Inferior parietal cortex (tissue), 1 donor: ENCODE results near the gene ITGB2.

ENCODE experiments used
- DNase-seq: peaks from one replicate; pipeline ENCODE4 v3.0.0-alpha.2; 2016; ENCODE audit errors: extremely low spot score

Gene ITGB2

DNA sequence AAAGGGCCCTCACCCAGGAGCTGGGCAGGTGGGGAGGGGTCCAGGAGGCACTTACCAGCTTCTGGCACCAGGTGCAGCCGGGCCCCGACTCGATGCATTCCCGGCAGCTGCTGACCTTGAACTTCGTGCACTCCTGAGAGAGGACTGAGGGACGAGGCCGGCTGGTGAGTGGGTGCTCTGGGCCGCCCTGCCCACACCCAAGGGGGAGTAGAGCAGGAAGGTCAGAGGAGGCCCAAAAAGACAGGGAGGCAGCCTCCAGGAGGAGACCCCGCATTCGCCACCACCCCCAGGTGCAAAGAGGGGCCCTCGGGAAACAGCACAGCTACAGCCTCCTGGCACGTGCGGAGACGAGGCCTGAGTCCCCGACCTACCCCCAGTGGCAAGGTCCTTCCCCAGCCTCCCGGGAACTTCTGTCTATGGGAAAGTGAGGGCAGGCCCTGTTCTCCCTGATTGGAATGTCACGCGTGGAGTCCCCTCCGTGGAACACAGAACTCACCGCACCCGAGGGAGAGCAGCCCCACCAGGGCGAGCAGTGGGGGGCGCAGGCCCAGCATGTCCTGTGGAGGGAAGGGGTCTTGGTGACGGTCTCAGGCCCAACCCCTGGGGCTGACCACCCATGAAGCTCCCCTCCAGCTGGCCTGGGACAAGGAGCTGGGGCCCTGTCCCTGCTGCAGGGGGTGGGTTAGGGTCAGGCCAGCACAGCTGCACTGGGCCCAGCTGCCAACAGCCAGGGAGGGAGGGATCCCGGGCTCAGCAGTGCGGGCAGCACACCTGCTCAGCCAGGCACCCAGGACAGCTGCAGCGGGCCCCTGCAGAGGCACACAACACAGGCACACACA is 10.3 kb downstream of the ITGB2 start:
- no peak for DNase-seq

DNA sequence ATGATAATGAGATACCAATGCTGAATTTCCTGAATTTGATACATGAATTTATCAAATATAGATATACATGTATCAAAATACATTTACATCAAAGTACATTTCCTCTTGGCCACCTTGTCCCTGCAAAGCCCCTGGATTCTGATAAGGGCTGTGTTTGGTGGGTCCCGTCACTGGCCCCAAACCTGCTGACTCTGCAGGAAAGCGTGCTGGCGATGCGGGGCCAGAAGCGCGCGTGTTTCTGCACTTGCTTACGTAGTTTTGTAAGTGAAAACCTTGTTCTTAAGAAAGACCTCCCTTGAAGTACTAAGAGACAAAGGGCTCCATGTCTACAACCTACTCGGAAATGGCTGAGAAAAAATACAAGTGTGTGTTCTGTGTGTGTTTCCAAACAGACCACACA is 11.0 kb downstream of the ITGB2 start:
- DNase-seq: no peak

DNA sequence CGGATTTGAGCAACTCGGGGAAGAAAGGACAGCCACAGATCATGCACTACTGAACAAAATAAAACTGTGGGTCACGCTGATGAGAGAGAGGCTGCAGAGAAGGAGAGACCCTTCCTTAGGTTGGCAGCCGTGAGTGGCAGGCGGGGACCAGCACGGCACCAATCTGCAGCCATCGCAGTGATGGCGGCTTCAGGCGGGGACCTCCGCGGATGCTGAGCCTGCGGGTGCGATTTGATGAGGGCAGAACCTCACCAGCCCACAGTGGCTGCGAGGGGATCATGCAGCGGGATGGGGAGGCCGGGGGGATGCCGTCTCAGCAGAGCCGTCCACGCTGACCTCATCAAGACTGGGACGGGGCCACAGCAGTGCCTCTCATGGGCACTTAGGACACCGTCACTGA is 11.8 kb downstream of the ITGB2 start:
- DNase-seq: no peak

DNA sequence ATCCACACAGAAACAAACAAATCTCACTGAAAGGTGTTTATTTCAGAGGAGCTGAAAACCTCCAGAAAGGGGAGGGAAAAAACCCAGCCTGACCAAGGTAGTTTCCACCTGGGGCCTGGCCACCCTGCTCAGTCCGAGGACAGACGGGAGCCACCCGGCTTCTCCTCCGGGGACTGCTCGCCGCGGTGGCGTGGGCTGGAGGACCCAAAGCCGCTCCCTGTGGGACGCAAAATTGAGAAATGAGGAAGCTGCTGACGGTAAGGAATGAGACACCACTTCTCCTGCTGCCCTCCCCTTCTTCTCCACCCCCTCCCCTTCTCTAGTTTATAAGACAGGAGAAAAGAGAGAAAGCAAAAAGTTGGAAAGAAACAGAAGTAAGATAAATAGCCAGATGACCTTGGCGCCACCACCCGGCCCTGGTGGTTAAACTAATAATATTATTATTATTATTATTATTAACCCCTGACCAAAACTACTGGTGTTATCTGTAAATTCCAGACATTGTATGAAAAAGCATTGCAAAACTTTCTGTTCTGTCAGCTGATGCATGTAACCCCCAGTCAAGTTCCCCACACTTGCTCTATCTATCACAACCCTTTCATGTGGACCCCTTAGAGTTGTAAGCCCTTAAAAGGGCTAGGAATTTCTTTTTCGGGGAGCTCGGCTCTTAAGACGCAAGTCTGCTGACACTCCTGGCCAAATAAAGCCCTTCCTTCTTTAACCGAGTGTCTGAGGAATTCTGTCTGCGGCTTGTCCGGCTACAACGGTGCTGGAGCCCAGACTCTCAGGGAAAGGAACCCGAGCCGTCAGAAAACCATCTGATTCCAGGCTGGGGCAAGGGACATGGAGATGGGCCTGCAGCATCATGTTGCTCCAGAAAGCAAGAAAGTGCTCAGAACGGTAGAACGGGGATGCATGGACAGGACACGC is 12.5 kb downstream of the ITGB2 start:
- no peak for DNase-seq

DNA sequence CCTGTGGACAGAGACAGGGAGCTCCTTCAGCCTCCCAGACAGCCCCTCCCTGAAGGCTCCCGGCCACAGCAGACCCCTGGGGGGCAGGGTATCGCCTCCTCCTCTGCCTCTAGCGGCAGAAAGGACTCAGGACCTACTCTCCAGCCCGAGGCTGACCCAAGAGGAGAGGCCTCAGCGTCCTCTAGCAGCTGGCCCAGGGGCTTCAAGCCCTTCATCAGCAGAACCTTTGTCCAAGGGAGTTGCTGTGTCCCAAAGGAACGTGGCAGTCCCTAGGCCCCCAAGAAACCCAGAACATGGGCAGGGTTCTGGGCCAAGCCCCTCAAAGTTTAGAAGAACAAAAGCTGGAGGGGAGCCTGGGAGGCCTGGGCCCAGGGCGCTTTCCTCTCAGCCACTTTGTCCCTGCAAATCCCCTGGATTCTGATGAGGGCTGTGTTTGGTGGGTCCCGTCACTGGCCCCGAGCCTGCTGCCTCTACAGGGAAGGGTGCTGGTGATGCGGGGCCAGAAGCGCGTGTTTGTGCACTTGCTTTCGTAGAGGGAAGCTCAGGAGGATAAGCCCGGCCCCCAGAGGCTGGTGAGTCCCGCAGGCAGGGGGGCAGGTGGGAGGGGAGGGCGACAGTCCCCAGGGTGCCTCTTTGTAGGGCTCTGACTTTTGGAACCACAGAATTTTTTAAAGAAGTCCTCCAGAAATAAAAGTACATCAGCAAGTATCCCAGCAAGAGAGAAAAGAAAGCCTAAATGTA is 13.3 kb downstream of the ITGB2 start:
- no peak for DNase-seq

DNA sequence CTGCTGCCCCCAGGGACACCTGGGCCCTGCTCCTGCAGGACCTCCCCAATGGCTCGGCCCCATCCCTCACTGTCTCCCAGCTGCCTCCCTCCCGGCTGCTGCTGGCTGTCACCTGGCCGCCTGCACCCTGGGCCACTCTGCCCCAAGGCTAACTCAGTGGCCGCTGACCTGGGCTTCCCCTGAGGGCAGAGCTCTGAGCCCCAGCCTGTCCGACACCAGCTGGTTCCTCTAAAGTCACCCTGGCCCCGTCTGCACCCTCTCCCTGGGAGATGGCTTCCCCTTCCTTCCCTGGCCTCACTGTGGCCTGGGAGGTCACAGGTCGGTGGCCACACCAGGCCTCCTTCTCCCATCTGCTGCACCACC is 15.0 kb downstream of the ITGB2 start:
- DNase-seq: no peak

DNA sequence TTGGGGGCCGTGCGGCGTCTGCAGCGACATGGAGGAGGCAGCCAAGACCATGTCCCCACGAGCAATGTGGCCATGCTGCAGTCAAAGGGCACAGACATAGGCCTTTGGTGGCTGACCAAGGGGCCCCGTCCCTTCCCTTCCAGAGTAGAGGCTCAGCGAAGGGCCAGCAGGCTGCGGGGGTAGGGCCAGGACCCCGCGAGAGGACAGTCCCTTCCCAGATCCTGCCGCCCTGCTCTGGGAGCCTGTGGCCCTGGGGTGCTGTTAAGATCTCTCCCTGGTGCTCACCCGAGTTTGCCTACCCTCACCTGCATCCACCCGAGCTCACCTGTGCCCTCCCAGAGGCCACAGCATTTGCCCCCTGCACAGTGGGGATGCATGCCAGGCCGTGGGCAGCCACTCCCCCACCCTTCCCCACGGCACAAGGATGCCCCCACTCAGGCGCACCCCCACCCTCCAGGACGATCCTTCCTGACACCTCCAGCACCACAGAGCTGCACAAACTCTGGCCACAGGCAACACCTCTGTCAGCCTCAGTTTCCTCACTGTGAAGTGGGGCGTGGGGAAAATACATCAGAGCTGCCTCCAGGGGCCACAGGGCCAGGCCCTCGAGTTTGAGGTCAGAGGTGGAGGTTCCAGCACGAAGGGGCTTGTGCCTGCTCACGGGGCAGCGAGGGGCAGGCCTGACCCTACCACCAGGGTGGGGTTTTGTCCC is 15.5 kb downstream of the ITGB2 start:
- no peak for DNase-seq

DNA sequence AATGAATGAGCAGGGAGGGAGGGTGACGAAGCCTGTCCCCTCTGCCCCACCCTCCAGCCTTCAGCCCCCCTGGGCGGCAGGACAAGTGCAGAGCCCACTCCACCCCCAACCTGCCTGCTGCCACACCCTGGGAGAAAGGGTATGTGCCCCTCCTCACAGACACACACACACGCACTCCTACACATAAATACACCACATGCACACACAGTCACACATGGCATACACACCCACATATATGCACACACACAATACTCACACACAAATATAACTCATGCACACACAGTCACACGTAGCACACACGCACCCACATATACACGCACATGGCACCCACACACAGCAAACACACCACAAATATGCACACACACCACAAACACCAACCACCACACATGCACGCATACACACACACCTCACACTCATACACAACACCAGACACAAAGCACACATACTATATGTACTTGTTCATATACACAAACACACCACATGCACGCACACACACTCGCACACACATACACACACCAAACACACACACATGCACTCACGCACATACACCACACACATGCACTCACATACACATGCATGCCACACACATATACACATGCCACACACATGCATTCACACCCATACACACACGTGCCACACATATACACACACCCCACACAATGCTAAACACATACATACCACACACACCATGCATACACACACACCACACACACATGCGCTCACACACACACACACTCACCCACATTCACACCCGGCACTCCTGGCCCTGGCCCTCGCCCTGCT is 16.4 kb downstream of the ITGB2 start:
- no peak for DNase-seq

DNA sequence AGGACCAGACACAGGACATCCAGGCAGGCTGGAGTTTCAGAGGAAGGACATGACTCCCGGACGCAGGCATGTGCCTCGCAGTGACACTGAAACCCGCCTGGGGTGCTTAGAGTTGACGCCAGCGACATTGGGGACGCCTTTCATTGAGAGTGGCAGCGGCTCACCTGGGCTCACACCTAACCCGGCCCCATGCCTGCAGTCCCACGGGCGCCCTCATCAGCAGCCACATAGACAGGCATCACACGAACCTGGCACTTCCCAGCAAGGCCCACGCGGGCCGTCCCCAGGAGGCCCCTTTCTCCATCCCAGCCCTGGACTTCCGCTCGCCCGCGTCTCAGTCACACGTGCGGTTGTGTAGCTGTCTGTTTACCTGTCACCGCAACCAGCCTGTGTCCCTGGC is 17.0 kb downstream of the ITGB2 start:
- no peak for DNase-seq

DNA sequence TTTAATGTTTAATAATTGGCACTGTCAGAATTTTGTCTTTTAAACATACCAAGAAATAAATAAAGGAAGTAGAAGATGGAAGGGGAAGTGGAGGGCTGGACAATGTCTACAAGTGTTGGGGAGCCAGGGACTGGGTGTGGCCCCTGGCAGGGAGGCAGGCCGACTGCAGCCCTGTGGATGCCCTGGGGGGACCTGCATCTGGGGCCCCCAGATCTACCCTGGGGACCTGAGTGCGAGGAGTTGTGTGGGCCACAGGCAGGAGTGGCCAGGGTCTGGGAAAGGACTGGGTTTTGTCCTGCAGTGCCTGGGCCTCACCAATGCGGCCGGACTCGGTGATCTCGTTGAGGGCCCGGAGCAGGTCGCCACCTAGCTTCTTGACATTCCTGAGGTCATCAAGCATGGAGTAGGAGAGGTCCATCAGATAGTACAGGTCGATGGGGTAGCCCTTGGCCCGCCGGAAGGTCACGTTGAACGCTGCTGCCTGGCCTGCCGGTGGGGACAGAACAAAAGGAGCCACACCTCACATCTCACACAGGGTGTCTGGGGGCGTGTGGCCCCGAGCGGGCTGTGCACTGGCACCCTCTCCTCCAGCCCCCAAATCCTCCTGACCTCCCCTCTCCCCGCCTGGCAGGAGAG is 17.5 kb downstream of the ITGB2 start:
- no peak for DNase-seq

DNA sequence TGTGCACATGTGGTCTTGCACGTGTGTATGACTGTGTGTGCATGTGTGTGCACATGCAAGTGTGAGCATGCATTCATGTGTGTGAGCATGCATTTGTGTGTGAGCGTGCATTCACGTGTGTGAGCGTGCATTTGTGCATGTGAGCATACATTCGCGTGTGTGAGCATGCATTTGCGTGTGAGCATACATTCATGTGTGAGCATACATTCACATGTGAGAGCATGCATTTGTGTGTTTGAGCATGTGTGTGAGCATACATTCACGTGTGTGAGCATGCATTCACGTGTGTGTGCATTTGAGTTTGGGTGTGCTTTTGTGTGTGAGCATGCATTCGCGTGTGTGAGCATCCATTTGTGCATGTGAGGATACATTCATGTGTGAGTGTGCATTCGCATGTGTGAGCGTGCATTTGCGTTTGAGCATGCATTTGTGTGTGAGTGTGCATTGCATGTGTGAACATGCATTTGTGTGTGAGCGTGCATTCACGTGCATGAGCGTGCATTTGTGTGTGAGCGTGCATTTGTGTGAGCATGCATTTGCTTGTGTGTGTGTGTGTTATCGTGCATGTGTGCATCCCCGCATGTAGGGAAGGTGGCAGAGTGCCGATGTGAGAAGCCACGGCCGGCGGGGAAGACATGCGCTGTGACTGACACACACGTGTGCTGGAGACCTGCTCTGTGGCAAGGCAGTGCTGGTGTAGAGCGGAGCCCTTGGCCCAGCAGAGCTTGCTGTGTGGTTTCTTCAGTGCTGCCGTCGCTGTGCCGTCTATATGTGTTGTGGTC is 18.2 kb downstream of the ITGB2 start:
- DNase-seq: no peak

DNA sequence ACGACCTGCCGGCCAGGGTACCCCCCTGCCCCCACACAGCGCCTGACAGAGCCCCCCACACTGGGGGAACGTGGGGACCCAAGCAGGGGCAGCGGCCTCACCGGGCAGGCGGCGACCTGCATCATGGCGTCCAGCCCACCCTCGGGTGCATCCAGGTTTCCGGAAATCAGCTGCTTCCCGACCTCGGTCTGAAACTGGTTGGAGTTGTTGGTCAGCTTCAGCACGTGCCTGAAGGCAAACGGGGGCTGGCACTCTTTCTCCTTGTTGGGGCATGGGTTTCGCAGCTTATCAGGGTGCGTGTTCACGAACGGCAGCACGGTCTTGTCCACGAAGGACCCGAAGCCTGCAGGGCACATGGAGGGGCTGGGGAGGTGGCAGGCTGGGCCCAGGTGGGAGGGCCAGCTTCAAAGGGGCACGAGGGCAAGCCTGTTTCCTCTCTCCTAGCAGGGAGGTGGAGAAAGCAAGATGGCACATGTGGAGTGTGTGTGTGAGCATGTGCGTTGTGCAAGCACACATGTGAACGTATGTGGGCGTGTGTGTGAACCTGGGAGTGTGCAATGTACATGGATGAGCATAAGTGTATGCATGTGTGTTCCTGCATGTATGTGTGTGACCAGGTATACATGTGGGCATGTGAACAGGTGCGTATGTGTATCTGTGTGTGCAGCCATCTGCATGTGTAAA is 19.2 kb downstream of the ITGB2 start:
- DNase-seq: no peak

DNA sequence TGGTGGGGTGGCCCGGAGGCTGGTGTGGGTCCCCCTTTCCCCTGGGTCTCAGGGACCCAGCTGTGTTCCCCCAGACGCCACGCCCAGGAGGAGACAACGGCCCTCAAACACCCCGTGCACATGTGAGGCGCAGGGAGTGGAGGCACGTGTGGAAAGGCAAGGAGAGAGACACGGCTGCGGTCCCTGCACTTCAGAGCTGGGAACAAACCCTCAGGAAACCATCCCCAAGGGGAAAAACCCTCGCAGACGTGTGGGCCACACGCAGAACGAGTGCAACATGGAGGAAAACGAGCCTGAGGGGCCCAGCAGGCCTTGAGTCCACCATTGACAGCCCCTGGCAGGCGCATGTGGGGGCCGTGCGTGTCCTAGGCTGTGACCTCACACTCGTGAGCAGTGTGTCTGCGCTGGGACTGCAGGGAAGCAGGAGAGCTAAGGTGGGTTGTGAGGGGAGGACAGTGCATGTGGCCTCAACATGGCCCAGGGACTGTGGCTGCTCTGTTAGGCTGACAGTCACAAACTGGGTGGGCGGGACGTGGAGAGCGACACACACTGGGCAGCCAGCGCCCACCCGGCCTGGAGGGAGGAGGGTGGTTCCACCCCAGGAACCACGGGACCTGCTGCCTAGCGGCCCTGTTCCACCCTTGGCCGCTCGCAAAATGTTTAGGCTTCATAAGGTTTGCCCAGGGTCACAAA is 20.0 kb downstream of the ITGB2 start:
- no peak for DNase-seq

DNA sequence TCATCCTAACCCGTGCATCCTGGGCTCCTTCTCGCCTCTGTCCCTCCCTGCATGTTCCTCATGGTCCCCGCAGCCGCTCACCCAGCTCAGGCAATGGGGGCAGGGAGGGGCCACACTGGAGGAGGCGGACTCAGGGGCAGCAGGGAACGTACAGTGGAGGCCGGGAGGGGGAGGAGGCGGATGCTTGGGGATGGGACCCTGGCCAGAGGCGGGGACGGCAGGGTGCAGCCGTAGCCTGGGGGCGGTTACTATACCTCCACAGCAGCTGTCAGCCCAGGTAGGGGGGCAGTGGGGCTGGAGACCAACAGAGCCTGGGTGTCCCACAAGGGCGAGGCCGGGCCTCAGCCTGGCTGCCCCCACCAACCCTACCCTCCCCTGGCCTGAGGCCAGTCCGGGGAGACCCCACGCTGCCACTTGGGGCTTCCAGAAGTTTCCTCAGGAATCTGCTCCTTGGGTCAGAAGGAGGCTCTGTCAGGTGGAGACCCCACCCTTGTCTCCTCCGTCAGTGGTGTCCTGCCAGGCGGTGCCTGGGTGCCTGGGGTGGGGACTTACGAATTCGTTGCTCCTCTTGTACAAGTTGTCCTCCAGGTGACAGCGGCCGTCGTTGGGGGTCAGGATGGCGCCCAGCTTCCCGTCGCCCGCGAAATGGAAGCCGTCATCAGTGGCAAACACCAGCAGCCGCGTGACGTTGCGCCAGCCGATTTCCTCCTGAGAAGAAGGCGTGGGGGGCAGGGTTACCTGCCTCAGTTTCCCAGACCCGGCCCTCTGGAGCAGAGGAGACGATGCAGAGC is 20.7 kb downstream of the ITGB2 start:
- no peak for DNase-seq

DNA sequence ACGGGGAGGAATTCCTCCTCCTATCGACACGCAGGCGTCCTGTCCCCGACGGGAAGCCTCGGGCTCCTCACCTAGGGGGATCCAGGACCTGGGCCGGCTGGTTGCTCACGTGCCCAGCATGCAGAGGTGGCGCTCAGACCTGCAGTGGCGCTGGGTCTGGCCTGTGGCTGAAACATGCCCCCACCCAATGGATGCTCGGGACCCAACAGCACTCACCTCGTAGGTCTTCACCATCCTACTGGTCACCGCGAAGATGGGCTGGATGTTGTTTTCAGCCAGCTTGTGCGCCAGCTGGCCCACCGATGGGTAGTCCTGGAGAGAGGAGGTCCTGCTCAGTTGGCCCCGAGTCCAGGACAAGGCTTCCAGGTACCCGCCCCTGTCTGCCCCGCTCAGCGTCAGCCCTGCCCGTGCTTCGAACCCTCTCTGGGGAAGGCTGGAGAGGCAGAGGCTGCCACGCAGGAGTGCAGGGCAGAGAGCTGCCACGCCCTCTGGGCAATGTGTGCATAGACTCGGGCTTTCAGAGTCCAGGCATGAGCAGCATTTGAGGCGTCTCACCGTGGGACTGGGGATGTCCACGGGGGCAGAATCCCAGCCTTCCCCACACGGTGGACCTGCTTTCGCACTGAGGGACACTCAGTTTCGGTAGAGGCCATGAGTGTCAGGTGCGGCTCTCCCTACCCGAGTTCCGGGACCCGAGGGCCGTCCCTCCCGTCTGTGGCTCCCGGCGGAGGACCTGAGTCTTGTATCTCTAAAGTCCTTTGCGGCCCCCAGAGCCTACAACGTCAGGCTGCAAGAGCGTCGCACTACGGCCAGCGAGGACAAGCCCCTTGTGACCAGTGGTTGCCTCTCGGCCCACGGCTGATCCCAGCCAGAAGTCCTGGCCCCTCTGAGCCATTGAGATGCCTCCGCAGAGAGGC is 21.6 kb downstream of the ITGB2 start:
- no peak for DNase-seq

DNA sequence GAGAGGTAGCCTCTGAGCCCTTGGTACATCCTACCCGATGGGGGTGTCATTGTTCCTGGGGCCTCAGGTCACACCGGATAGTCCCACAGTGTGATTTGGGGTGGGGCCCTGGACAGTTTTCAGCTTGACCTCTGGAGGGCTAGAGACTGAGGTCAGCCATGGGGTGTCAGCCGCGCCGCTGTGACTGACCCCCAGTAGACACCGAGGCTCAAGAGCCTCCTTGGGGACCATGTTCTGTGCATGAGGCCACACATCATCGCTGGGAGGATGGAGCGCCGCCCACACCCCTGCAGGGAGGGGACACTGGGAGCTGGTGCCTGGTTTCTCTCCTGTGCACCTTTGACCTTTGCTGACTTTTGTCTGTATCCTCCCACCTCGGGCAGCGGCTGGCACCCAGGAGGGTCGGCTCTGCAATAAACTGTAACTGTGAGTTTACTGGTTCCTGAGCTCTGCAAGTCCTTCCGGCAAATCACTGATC is 22.6 kb downstream of the ITGB2 start:
- DNase-seq: no peak
